Measurements from ENCODE around the gene PTPRD.

Gene PTPRD

DNA sequence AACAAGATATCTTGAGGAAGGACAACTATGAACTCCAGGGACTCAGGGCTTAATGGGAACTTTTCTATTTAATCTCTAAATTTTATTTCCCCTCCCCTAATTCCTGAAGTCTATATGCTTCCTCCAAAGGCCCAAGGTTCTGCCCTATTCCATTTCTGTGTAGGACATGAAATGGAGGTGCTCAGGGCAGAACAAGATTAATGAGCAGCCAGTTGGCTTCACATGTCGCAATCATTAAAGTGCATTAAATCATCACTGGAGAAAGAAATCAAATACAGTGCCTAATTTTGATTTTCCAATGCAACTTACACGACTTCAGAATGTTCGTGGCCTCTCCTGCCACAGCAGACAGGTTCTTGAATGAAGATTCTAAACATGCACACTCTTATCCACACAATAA lies 862.1 kb downstream of the PTPRD start:
- no peak overlapping the region for H3K4me3 ChIP-seq (ENCODE audit: low read depth, low read length)
- TF ChIP-seq, protein P1, sequence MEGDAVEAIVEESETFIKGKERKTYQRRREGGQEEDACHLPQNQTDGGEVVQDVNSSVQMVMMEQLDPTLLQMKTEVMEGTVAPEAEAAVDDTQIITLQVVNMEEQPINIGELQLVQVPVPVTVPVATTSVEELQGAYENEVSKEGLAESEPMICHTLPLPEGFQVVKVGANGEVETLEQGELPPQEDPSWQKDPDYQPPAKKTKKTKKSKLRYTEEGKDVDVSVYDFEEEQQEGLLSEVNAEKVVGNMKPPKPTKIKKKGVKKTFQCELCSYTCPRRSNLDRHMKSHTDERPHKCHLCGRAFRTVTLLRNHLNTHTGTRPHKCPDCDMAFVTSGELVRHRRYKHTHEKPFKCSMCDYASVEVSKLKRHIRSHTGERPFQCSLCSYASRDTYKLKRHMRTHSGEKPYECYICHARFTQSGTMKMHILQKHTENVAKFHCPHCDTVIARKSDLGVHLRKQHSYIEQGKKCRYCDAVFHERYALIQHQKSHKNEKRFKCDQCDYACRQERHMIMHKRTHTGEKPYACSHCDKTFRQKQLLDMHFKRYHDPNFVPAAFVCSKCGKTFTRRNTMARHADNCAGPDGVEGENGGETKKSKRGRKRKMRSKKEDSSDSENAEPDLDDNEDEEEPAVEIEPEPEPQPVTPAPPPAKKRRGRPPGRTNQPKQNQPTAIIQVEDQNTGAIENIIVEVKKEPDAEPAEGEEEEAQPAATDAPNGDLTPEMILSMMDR (IDR thresholded peaks at IDR 0.05; ENCODE audit: insufficient read depth, low read depth, low read length, missing control alignments), result no peak
- no peak for DNase-seq (ENCODE audit: low read depth)

DNA sequence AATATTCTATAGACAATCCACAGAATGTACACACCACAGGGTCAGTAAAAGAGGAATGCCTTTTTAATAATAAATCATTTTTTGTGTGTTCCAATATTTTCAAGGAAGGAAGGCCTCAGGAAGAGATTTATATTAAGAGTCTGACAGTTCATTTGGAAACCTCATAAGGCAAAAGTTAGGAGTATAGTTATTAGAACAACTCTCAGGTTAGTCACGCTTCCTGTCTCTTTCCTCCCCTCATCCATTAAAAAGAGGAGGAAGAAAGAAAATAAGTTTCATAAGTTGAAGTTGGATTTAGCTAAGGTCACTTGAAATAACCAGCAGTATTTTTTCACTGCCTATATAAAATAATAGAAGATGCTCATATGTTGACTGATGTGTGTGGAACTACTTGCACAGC lies 863.2 kb downstream of the PTPRD start:
- DNase-seq (ENCODE audit: low read depth), result no peak
- no peak overlapping the region for H3K4me3 ChIP-seq (ENCODE audit: low read depth, low read length)
- TF ChIP-seq, protein P1 (IDR thresholded peaks at IDR 0.05; ENCODE audit: insufficient read depth, low read depth, low read length, missing control alignments), result no peak

DNA sequence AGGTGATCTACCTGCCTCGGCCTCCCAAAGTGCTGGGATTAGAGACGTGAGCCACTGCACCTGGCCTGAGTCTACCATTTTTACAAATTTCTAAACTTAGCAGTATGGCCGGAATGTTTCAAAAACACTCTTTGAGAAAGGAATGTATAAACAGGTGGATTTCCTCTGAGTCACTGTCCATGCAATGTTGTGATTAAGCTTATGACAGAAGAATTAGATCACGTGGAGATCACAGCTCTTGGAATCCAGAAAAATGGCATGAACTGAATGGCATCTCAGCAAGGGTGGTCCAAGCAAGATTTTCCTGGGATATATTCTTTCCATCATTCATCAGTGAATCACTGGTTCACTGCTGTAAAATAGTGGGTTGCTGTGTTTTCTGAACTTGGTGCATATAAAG lies 865.0 kb downstream of the PTPRD start:
- TF ChIP-seq, protein P1 (IDR thresholded peaks at IDR 0.05; ENCODE audit: insufficient read depth, low read depth, low read length, missing control alignments), result no peak
- H3K4me3 ChIP-seq (ENCODE audit: low read depth, low read length), result no peak overlapping the region
- no peak for DNase-seq (ENCODE audit: low read depth)

DNA sequence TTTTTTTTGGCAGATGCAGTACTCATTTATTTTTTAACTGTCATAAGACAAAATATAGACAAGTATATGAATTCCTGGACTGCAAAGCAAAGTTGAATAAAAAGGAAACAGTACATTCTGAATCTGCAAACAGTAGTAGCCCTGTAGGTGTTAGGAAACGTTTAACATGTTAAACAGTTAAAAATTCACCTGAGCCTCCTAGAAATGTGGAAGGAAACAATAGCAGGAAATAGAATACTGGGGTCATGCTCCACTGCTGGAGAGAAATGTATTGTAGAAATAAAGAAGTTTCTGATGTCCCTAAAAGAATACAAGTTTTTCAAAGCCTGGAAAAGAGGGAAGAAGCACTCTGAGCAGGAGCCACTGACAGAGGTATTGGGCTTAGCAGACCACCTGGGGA lies 866.0 kb downstream of the PTPRD start:
- DNase-seq (ENCODE audit: low read depth), result no peak
- no peak overlapping the region for H3K4me3 ChIP-seq (ENCODE audit: low read depth, low read length)
- TF ChIP-seq, protein P1 (IDR thresholded peaks at IDR 0.05; ENCODE audit: insufficient read depth, low read depth, low read length, missing control alignments), result no peak

DNA sequence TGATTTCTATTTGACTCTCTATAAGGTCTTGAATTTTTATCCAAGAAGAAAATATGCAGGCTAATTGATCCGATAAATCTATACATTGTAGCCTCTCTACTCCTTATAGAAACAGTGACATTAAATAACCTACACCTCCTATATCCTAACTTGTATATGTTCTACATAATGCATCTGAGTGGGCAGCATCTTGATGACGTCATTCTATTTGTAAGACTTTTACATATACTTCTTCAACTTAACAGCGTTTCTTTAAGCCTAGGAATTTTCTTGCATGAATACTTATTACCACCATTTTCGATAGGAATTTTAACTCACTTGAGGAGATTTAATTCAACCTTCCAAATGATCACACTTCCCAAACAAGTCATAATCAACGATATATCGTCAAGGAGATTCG lies 869.0 kb downstream of the PTPRD start:
- H3K4me3 ChIP-seq (ENCODE audit: low read depth, low read length), result no peak overlapping the region
- no peak for DNase-seq (ENCODE audit: low read depth)
- TF ChIP-seq, protein P1 (IDR thresholded peaks at IDR 0.05; ENCODE audit: insufficient read depth, low read depth, low read length, missing control alignments), result no peak

DNA sequence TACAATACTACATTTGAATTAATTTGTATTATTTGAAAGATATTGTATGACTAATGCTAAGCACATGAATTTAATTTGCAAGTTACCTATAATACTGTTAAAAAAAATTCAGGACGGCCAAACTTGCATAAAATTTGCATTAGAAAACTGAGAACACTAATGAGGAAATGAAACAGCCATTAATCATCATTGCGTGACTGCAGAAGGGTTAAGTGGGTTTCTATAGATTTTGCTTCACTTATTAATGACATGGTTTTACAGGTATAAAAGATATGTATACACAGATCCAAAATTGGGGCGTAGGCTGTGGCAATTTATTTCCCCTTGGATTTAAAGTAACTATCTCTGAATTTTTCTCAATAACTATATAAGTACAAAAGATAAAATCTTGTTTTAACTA lies 882.6 kb downstream of the PTPRD start:
- no peak for DNase-seq (ENCODE audit: low read depth)
- TF ChIP-seq, protein P1 (IDR thresholded peaks at IDR 0.05; ENCODE audit: insufficient read depth, low read depth, low read length, missing control alignments), result no peak
- H3K4me3 ChIP-seq (ENCODE audit: low read depth, low read length), result no peak overlapping the region

DNA sequence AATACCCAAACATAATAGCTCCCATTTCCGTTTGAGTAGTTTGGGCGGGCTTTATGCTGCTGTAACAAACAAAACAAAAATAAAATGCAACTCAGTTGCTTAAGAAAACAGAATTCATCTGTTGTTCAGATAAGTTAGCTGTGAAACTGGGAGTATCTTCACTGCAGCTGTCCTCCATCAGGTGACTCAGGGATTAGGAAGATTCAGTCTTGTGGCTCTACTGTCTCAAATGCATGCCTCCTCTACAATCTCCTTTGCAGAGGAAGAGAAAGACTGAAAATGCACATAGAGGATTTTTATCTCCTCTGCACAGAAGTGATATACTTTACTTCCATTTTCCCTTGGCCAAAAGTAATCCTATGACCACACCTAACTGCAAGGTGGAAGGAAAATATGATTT lies 883.7 kb downstream of the PTPRD start:
- TF ChIP-seq, protein P1 (IDR thresholded peaks at IDR 0.05; ENCODE audit: insufficient read depth, low read depth, low read length, missing control alignments), result no peak
- no peak overlapping the region for H3K4me3 ChIP-seq (ENCODE audit: low read depth, low read length)
- no peak for DNase-seq (ENCODE audit: low read depth)
